Left kidney (tissue), 2 donors: ENCODE data around the gene SCNM1. TPM values are rescaled to one million over a fixed set of nuclear protein-coding genes. Genes with fewer than 3 reads are reported as not detected.
"Not testable (repeated sequence)": the region's sequence is repeated elsewhere in the genome, so short reads cannot be mapped to it uniquely, and the experiment has no call there.

ENCODE experiments used
- DNase-seq: peaks from one replicate; pipeline ENCODE4 v3.0.0-alpha.2; 2013
- polyA plus RNA-seq: library from polyadenylated mRNA; unstranded; fragments of 120-200 nt; gene quantifications from one replicate; pipeline ENCODE4 v1.2.1, GENCODE V29; 2013; ENCODE audit not compliant: insufficient read length

Gene SCNM1
- polyA plus RNA-seq, 1 donor: 42.3 TPM

DNA sequence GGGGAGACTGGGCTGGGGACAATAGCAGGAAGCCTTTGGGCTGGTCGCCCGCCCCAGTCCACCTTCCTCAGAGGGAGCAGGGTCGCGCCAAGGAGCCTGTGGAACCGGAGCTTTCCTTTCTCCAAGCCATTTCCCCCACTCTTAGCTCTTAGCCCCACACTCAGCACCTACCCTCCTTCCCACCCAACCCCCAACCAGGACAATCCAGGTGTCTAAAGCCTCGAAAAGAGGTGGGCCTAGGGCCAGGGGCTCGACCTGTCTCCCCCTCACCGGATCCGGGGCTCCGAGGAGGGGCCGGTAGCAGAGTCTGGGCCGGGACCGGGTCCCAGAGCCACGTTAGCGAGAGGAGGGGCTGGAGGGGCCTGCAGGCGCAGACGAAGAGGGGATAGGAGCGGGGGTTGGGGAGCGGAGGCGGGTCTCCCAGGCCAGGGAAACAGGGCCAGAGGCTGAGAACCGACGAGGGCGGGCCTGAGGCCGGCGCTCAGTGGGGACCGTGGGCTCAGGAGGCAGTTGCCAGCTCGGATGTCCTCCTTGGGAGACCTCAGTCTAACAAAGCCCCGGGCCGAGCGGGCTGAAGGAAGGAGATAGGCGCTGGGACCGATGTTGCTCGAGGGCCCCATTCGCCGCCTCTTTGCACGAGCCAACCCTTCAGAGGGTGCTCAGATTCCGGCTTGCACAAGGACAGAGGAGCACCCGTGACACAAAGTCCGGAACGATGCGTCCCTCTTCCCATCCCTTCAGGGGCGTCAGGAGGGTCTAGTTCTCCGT is 20.5 kb upstream of the SCNM1 start:
- DNase-seq: no peak

DNA sequence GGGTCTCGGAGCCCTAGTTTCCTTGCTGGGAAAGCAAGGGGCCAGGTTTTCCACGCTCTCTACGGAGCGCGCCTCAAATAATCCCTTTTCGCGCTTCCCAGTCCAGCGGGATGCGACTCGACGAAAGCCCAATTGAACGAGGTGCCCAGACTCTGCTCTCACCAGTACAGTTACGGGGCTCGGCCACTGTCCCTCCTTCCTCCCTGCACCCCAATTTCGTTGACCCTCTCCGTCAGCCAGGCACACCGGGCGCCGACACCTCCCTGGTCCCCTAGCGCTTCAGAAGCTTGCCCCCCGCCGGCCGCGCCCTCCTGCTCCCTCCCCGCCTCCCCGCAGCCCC is 19.9 kb upstream of the SCNM1 start:
- DNase-seq: no peak

- peak; percentile 91 for DNase-seq
Measured at GRCh38 chr1:151146412-151147131, 19.4 kb upstream of the SCNM1 start, which contains the start of gene SEMA6C. Gene SEMA6C (minus strand): TSS chr1:151146631. CDS start chr1:151142621, 4,010 bp downstream.

- peak; percentile 19 for DNase-seq
Measured at GRCh38 chr1:151147132-151147503, 18.8 kb upstream of the SCNM1 start.

GRCh38 chr1:151147665-151148064 is 18.3 kb upstream of the SCNM1 start:
- DNase-seq: no peak

GRCh38 chr1:151156515-151156819 is 9.5 kb upstream of the SCNM1 start, which contains the start of gene TNFAIP8L2:
Gene TNFAIP8L2 (plus strand): TSS chr1:151156649. CDS start chr1:151158698, 2,049 bp downstream.
- no peak for DNase-seq

GRCh38 chr1:151157067-151157531 is 8.8 kb upstream of the SCNM1 start:
- DNase-seq: no peak

DNA sequence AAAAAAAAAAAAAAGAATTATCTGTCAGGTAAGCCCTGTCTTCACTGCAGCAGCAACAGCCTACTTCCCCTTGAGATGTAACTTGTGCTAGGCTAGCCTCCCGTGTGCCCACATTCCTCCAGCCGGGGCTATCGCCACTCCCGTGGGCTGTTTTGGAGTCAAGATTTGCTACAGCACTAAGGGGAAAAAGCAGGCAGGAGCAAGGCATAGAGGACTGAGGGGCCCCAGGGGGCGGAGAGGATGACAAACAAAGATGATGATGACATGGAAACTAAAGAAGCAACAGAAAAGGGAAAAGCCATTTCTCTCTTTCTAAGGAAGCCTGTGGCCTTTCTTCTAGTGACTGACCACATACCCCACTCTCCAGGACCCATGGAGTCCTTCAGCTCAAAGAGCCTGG is 7.6 kb upstream of the SCNM1 start:
- no peak for DNase-seq

- DNase-seq: no peak
Measured at GRCh38 chr1:151158751-151159251, 7.1 kb upstream of the SCNM1 start.

DNA sequence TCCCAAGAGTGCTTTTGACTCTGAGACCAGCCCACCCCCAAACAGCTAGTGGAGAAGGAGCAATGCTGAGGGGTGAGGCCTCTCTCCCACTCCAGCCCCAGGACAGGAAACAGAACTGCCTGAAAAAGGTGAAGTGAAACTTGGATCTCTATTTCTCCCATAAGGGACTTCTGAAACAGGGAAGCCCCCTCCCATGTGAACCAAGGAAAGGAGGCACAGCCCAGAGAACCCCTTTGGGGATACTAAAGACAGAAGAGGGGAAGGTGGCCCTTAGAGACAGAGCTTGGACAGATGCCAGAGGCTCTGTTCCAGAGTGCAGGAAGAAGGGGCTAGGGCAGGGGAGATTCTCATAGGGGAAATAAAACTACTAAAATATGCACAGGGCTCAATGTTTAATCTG is 6.6 kb upstream of the SCNM1 start:
- DNase-seq: no peak

DNA sequence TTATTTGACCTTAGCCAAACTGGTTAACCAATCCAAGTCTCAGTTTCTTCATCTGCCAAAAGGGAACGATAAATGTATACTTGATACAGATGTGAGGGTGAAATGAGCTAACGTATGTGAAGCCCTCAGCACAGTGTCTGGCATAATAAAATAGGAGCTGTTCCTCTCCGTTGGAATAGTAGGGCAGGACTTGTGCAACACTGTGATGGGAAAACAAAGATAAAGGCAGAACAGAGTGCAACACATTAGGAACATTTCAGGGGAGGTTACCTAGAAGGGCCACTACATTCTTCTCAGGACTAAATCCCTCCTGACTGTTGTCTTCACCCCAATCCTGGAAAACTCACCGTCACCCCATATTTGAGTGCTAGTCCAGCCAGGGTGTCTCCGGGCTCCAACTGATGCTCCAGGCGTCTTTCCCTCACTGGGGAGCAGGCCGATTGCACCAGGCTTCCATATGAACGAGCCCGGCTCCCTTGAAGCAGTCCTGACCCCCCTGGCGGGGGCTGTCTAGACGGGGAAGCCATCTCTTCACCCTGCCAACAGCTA is 1.1 kb upstream of the SCNM1 start:
- DNase-seq: no peak

- peak; percentile 62 for DNase-seq
Measured at GRCh38 chr1:151165281-151165737, 635 bp upstream of the SCNM1 start.

GRCh38 chr1:151166505-151166956 is 587 bp downstream of the SCNM1 start:
- no peak for DNase-seq

DNA sequence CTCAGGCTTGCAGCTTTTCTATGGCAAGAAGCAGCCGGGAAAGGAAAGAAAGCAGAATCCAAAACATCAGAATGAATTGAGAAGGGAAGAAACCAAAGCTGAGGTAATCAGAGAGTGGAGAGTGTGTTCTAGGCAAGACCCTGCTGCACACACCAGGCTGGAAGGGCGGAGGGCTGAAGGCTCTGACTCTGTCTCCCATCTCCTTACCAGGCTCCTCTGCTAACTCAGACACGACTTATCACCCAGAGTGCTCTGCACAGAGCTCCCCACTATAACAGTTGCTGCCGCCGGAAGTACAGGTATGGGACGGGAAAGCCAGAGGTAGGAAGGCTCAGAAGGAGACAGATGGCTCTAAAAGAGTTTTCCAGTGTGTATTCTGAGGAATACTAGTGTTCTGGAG is 1.2 kb downstream of the SCNM1 start:
- no peak for DNase-seq

DNA sequence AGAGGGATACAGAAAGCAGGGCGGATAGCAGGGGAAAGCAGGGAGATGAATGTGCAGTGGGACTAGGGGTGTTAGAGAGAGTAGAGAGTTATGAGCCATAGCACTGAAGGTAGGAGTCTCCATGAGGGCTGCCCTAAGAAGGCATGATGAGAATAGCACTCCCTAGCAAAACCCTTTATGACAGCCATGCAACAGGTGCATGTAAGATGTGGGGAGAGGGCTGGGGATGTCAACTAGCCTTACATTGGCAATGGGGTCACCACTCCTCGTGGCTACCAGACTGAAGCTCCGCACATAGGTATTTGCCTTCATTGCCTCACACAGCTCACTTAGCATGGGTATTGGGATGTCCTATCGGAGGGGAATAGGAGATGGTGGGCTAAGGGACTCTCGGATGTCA is 5.2 kb downstream of the SCNM1 start:
- no peak for DNase-seq

DNA sequence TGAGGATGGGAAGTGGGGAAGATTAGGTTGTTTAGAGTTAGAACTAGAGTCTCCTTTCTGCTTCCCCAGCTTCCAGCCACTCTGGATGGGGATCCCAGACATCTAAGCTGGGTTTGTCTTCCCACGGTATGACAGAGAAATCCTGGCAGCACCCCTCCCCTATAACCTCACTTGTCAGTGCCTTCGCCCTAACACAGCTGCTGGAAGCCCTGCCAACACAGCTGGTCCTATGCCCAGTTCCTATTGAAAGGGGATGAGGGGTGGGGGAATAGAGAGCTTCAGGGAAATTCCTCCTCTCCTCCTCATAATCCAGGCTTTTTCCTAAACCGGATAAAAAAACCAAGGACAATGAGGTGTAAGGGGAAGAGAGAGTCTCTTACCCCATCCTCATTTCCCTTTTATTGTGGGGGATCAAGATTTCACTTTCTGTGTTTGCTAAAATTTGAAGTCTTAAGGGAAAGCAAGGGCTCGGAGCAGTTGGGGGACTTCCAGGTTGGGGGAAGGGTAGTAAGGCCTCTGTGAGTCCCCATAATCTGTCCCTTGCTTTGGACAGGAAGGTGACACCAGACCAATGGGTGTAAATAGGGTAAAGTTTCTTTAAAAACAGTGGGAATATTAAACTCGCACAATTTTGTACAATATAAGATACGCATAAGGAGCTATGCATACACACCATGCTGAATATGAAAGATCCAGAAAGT is 9.2 kb downstream of the SCNM1 start:
- DNase-seq: no peak

- no peak for DNase-seq
Measured at GRCh38 chr1:151175863-151176262, 9.9 kb downstream of the SCNM1 start, which contains the start of gene TMOD4. Gene TMOD4 (minus strand): TSS chr1:151175981. CDS start chr1:151174875, 1,106 bp downstream.

DNA sequence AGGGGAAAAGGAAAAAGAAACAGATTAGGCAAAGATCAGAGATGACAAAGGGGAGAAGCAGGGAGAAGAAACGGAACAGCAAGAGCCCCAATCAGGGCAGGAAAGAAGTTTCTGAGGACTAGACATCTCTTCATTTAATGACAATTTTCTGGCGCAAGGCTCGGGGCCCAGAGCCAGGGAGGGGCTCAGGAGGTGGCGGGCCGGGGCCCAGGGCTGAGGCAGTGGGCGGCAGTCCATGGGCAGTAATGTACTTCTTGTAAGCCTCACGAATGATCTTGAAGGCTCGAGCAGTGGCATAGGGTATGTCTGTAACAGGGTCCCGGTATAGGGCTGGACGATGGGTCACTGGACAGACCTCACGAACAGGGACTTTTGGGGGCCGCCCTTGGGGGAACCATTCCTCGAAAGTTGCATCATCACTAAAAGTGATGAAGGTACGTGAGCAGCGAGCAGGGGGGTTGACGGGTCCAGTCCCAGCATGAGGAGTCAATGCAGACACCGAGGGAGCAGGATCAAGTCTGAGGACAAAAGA is 10.6 kb downstream of the SCNM1 start:
- no peak for DNase-seq

- no peak for DNase-seq
Measured at GRCh38 chr1:151184211-151184610, 18.3 kb downstream of the SCNM1 start.

- DNase-seq: no peak
Measured at GRCh38 chr1:151187205-151187604, 21.3 kb downstream of the SCNM1 start.

DNA sequence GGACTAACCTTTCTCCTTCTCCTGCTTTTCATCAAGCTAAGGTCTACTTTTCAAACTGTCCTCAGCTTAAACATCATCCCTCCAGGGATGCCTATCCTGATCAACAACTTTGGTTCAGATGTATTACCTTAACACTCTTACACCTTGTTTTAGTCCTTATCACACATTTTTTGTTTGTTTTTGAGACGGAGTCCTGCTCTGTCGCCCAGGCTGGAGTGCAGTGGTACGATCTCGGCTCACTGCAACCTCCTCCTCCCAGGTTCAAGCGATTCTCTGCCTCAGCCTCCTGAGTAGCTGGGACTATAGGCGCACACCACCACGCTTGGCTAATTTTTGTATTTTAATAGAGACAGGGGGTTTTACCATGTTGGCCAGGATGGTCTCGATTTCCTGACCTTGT is 22.7 kb downstream of the SCNM1 start:
- DNase-seq: not testable (repeated sequence)
